GM21390 (cell line): ENCODE data around the gene KIAA0753.

Experiments used
- ATAC-seq: cut with Tn5 transposase; IDR thresholded peaks from one replicate; pipeline ENCODE4 v1.9.1; 2021; ENCODE audit not compliant: unreplicated experiment

KIAA0753 gene

DNA sequence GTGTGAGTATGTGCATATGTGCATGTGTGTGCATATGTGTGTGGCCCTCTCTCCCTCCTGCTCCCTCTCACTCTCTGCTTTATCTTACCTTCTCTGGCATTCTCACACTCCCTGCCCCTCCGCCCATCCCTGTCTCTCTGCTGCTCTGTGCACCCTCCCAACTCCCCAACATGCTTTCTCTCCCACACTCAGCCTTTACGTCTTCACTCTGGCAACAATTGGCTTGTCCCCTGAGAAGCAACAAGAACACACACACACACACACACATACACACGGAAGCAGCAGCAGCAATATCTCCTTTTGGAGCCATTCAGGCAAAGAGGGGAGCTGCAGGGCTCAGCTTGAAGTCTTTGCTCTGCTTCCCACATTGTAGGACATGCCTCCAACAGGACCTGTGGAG is 112.0 kb downstream of the KIAA0753 start:
- no peak for ATAC-seq
